GM19463 (cell line): Measurements from ENCODE around the gene FARP2.

Source experiments
- ATAC-seq: cut with Tn5 transposase; IDR thresholded peaks from one replicate; pipeline ENCODE4 v1.9.1; 2021; ENCODE audit warnings: mild to moderate bottlenecking, moderate library complexity; ENCODE audit not compliant: unreplicated experiment

FARP2 gene

DNA sequence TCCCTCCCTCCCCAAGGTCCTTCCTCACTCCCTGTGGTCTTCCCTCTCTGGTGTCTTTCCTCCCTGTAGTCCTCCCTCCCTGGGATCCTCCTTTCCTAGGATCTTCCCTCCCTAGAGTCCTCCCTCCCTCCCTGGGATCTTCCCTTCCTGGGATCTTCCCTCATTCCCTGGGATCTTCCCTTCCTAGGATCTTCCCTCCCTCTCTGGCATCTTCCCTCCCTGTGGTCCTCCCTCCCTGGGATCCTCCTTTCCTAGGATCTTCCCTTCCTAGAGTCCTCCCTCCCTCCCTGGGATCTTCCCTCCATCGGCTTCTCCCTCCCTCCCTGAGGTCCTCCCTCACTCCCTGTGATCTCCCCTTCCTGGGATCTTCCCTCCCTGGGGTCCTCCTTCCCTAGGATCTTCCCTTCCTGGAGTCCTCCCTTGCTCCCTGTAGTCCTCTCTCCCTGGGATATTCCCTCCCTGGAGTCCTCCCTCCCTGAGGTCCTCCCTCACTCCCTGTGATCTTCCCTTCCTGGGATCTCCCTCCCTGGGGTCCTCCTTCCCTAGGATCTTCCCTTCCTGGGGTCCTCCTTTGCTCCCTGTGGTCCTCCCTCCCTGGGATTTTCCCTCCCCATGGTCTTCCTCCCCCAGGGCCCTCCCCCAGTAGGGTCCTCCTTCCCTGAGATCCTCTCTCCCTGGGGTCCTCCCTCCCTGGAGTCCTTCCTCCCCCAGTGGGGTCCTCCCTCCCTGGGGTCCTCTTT lies 129.3 kb downstream of the FARP2 start:
- no peak for ATAC-seq

DNA sequence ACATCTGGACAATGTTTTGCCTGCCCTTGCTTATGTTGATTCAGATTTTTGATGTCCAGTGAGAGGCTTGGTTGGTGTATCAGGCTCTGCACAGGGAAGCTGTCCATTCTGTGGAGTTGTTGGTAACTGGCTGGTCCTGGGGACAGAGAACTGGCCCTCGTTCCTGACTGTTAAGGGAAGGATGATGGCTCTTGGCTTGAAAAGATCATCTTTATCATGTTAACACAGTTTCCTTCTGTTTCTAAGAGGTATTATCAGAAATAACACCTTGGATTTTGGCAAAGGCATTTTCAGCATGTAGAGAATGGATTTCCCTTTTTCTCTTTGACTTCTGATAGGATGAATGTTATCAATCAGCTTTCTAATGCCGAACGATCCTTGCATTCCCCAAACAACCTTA lies 133.0 kb downstream of the FARP2 start:
- no peak for ATAC-seq

DNA sequence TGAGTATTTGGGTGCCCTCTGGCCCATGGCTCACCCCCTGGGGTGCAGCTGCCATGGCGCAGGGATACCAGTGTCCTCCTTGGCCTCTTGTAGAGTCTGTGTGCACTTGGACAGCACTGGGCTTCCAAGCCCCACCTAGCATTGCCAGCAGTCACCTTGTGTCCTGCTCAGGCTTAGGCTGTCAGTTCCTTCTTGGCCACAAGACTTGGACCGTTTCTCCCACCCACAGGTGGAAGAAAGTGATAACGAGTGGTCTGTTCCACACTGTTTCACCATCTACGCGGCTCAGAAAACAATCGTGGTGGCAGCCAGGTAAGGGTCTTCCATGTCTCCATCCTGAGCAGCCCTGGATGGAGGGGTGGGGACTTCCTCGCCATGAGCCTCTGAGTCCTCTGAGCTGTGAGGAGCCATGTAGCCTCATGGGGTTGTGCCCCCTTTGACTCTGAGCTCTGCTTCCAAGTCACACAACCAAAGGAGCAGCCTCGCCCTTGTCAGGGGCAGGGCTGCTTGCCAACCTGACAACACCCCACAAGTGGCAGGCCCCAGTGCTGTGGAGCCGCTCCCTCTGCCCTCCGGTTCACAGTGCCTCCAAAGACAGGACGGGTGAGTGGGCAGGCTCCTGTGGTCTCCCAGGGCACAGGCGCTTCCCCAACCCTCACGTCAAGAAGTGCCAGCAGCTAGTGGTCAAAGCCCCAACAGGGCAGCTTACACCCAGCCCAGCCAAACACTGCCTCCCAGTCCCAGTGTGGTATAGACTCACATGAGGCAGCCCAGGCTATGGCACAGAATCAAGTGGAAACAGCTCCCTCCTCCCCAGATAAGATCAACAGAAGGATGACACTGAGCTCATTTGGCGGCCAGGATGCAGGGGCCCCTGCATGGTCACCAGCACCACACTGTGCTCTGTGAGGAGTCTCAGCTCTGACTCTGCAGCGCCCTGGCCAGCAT lies 133.9 kb downstream of the FARP2 start:
- no peak for ATAC-seq

- no peak for ATAC-seq
Measured at GRCh38 chr2:241490825-241491506, 134.9 kb downstream of the FARP2 start.

GRCh38 chr2:241491549-241492173 lies 135.6 kb downstream of the FARP2 start:
- no peak for ATAC-seq

GRCh38 chr2:241492174-241492565 lies 136.1 kb downstream of the FARP2 start:
- no peak for ATAC-seq

DNA sequence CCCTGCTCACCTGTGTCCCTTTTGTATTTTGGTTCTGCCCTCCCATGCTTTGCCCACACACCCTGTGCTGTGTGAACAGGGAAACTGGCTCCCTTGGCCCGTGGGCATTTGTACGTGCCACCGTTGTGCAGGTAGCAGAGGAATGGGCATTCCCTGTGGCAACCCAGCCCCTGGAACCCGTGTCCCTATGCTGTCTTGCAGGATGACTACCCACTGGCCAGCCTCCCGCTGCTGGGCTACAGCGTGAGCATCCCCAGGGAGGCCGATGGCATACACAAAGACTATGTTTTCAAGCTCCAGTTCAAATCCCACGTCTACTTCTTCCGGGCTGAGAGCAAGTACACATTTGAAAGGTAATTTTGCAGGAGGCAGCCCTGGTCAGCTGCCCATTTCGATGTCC lies 137.0 kb downstream of the FARP2 start:
- no peak for ATAC-seq

- ATAC-seq, result no peak
Measured at GRCh38 chr2:241494311-241494908, 138.3 kb downstream of the FARP2 start.

GRCh38 chr2:241495172-241496002 lies 139.3 kb downstream of the FARP2 start:
- ATAC-seq, result no peak

- no peak for ATAC-seq
Measured at GRCh38 chr2:241496003-241496707, 140.1 kb downstream of the FARP2 start.

DNA sequence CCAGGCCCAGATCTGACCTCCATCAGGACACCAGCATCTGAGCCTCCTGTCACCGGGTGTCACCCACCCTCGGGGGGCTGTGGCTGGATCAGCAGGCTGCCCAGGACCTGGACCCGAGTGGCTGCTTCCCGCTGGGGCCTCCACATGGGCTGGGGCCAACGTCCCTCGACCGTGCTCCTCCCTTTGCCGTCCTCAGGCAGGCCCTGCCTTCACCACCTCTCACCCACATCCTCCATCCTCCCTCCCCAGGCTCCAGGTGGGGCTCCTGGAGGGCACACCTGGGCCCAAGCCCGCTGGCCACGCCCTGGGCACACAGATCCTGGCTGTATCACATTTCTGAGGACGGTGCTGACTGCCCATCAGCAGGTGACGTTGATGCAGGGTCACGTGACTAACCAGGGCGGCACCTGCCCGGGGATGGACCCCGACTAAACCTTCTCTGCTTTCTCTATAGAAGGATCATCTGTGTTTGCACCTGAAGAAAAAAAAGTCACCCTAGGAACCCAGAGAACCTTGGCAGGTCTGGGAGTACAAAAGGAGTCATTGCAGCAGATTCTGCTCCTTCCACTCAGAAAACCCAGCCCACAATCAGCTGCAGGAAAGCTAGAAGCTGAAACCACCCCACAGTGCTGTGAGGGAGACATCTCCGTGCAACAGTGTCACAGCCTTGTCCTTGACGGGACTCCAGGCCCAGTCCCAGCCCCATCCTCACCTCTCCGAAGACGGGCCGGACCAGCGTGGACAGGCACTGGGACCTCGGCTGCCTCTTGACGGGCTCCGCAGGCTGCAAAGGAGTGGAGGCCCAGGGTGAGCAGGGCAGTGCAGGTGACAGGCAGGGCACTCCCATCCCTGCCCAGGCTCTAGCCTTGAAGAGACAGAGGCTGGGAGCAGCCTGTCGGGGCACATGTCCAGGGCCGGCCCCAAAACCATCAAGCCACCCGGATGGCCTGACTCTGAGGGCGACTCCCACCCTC lies 141.1 kb downstream of the FARP2 start:
- ATAC-seq, result no peak

DNA sequence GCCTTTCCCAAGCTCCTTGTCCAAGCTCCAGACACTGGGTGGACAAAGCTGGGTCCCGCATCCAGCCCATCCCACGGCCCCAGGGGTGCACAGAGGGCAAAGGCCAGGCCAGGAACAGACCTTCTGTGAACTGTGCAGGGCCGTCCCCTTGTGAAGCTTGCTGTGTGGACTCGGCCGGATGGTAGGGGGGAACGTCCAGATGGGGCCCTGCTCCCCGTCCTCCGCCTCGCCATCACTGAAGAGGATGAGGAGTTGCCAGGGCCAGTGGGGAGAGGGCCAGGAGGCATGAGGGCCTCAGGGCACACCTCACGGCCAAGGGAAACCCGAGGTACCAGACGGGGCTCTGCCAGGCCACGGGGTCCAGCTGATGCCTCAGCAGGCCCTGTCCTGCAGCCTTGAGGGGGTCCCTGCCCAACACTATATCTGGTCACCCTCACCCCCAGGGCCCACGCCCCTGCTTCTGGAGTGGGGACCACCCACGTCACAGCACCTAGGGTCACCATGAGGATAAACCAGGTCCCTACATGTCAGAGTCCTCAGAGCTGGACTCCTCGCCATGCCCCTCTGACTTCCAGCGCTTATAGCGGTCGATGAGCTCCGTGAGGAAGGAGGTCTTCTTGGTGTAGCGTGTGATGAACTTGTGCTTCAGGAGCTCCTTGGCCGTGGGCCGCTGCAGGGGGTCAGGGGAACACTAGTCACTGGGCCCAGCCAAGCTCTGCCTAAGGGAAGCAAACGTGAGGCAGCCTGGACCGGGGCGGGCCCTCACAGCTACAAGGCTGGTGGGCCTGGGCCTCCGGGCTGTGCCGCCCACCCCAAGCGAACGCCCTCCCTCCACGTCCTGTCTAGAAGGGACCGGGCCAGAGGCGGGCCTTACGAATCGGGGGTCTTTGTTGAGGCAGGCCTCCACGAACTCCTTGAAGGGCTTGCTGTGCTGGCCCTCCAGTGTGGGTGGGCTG lies 142.3 kb downstream of the FARP2 start:
- no peak for ATAC-seq

DNA sequence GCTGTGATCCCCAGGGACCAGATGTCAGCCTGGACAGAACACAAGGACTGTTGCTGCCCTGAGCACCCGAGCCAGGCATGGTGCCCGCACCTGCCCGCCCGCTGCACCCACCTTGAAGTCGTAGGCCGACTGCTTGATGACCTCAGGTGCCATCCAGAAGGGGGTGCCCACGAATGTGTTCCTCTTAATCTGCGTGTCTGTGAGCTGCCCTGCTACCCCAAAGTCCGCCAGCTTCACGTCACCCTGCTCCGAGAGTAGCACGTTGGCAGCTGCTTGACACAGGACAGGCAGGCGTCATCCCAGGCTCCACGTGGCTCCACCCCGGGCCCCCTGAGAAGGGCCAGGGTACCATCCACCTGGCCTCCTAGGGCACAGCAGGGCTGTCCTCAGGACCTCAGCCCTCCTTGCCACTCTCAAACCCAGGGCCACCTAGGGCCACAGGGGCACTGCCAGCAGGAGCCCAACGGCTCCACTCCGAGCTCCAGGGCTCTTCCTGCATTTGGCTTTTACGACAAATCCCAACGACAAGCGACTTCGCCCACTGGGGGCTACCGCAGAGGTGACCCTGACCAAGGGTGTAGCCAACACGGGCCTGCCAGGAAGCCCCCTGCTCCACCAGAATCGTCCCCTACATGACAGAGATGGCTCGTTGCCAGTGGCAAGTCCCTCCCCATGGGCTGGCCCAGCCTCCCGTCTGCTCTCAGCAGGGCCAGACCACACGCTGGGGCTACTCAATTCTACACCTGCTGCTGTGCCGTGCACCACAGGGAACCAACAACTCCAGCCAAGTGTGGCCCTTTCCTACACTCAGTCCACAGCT lies 143.3 kb downstream of the FARP2 start:
- no peak for ATAC-seq

DNA sequence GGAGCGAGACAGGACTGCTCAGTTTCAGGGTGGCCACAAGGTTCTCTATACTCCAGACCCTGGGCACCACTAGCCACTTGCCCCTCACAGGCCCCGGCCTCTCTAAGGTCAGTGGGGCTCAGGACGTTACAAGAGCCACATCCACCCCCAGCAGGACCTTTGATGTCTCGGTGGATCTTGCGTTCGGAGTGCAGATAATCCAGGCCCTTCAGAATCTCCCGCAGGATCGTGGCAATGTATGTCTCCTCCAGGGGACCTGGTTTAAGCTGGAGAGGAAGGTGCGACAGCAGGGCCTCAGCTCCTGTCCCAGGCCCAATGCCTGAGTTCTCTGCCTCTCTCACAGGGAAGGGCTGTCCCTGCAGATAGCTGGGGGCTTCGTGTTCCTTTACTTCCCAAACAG lies 143.9 kb downstream of the FARP2 start:
- ATAC-seq, result no peak

GRCh38 chr2:241500431-241500975 lies 144.4 kb downstream of the FARP2 start:
- no peak for ATAC-seq

DNA sequence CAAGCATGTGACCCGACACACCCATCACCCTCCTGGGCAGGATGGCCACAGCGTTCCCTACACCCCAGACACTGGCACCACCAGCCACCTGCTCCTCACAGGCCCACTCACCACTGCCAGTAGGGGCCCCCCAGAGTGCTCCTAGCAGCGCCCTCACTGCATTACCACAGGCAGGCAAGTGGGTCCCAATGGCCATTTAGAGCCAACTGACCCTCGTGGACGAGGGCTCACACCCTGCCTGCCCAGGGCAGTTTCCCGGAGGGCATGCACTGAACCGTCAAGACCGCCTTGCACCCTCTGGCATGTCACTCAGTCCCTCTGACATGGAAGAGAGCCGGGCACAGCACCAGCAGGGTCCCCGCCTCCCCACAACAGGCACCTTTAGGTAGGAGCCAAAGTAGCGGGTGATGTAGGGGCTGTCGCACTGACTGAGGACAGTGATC lies 145.0 kb downstream of the FARP2 start:
- ATAC-seq, result no peak
